Measurements from ENCODE around the gene ATIC. TPM values are rescaled to one million over a fixed set of nuclear protein-coding genes. Genes with fewer than 3 reads are reported as not detected.

ATIC gene
- total RNA-seq, 1 experiment from 2014 or later = 295 TPM

GRCh38 chr2:215379948-215380347 lies 68.1 kb downstream of the ATIC start:
- H4K20me1 ChIP-seq (ENCODE audit: control insufficient read depth, insufficient read depth, insufficient read length) = no peaks in the 10 kb centered on the region
- no peak for DNase-seq
- no peak overlapping the region for H3K4me2 ChIP-seq (ENCODE audit: insufficient read depth, insufficient read length, low read length)
- no peak overlapping the region for H3K18ac ChIP-seq (ENCODE audit: insufficient read length, low read depth, low read length)
- no peaks in the 10 kb centered on the region for H3K79me2 ChIP-seq (ENCODE audit: insufficient read depth, low read length)
- TF ChIP-seq CTCF (conservative IDR thresholded peaks at IDR 0.05) = no peak
- no peak overlapping the region for H2BK5ac ChIP-seq (ENCODE audit: insufficient read length, low read length)
- no peak overlapping the region for H3K27ac Mint-ChIP-seq
- H3T11ph ChIP-seq (ENCODE audit: low read length) = no peak overlapping the region
- H4K8ac ChIP-seq (replicated peaks; ENCODE audit: insufficient read length, low read depth, low read length) = no peak overlapping the region
- no peak overlapping the region for H3K27ac ChIP-seq (ENCODE audit: insufficient read length, low read depth, low read length)
- no peak overlapping the region for H3K56ac ChIP-seq (ENCODE audit: insufficient read length, low read depth, low read length)
- no peak overlapping the region for H2AK5ac ChIP-seq (ENCODE audit: insufficient read length, low read length)
- no peaks in the 10 kb centered on the region for H3K4me1 ChIP-seq (ENCODE audit: insufficient read depth, low read length)
- H3K36me3 Mint-ChIP-seq (ENCODE audit: insufficient read depth in 1 of 3, low read depth in 3 of 3) = peaks cover 5 to 40% (median 16%) of the 10 kb centered on the region in 3 experiments; a peak in 5 of 7 replicates
- H4K5ac ChIP-seq (ENCODE audit: insufficient read length, low read depth, low read length) = no peak overlapping the region
- no peak overlapping the region for H3K4me3 Mint-ChIP-seq
- H2AFZ ChIP-seq (ENCODE audit: low read length) = no peak overlapping the region
- no peak overlapping the region for H2BK20ac ChIP-seq (ENCODE audit: low read depth, low read length, poor library complexity, severe bottlenecking)
- H3K4ac ChIP-seq (ENCODE audit: low read depth, low read length) = no peak overlapping the region
- no peaks in the 10 kb centered on the region for H3K79me1 ChIP-seq (ENCODE audit: insufficient read depth, low read depth, low read length, poor library complexity, severe bottlenecking)
- H3K27me3 ChIP-seq (ENCODE audit: insufficient read depth, low read length) = no peaks in the 10 kb centered on the region; the same call in 1 of the 2 replicates
- H3K4me1 Mint-ChIP-seq = no peaks in the 10 kb centered on the region
- no CpG with 5 or more reads among the region's 6 CpGs for WGBS (ENCODE audit: extremely low coverage, insufficient read length, low lambda C conversion rate)
- H3K27me3 Mint-ChIP-seq (ENCODE audit: low read depth) = no peaks in the 10 kb centered on the region
- peaks cover 2% of the 10 kb centered on the region for H3K23me2 ChIP-seq (ENCODE audit: insufficient read length, low read depth, low read length, poor library complexity, severe bottlenecking)
- no peak overlapping the region for H2BK120ac ChIP-seq (ENCODE audit: low read depth, low read length, poor library complexity, severe bottlenecking)
- no peak overlapping the region for H2BK12ac ChIP-seq (ENCODE audit: insufficient read length, low read depth, low read length)
- no peak overlapping the region for H4K91ac ChIP-seq (ENCODE audit: insufficient read length, low read depth, low read length)
- no peak overlapping the region for H3K23ac ChIP-seq (ENCODE audit: insufficient read length, low read depth, low read length)
- no peaks in the 10 kb centered on the region for H3K9me3 Mint-ChIP-seq
- H3K9me3 ChIP-seq (ENCODE audit: control insufficient read depth, low read depth, low read length) = no peaks in the 10 kb centered on the region
- H3K14ac ChIP-seq (ENCODE audit: insufficient read depth, low read length) = no peak overlapping the region
- H2BK15ac ChIP-seq (ENCODE audit: low read depth, low read length) = no peak overlapping the region
- H3K9ac ChIP-seq (ENCODE audit: extremely low read depth, insufficient read length, low read length) = no peak overlapping the region

Data from H9 (cell line).